ENCODE results near the gene GALNT17. TPM values are rescaled to one million over a fixed set of nuclear protein-coding genes. Genes with fewer than 3 reads are reported as not detected.

GALNT17 gene
- total RNA-seq, 1 experiment from 2014 or later, result 0.06 TPM

DNA sequence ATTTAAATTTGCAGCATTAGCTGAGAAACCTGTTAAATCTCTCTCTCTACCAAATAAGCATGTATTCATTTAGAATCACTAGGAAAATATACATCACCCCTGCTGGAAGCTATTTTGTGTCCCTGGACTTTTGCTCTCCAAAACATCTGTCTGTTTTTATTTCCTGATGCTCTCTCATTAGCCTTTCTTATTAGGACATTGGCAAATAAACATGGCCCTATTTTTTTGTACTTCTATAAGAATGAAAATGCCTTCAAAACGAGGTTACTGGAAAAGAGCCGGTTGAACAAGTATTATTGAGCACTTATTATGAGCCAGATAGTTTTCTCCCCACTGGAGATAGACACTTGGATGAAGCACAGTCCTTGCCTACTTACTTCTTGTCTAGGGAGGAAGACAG lies 206.9 kb downstream of the GALNT17 start:
- no peak for DNase-seq (ENCODE audit: low read depth)

DNA sequence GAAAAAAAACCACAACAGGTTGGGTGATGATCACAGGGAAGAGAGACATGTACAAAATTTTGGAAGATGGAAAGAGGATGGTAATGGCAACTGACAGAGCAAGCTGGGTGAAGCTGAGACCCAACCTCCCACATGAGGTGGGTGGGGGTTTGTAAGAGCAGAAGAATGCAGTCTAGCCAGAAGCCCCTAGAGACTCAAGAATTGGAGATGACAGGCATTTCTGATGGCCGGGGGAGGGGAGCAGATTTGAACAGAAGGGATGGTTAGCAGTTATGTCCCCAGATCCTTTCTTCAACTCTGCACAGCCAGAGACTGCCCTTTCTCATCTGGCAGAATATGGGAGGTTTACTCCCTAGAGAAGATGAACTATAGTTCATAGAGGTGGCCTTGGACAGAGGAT lies 208.0 kb downstream of the GALNT17 start:
- DNase-seq (ENCODE audit: low read depth), result no peak

DNA sequence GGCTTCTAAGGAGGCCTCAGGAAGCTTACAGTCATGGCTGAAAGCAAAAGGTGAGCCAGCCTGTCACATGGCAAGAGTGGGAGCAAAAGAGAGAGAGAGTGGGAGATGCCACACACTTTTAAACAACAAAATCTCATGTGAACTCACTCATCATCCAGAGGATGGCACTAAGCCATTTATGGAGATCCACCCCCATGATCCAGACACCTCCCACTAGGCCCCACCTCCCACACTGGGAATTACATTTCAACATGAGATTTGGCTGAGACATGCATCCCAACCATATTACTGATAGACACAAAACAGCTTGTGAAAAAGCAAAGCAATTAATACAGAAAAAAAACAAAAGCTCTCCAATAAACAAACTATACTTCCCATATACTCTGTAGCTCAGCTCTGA lies 210.3 kb downstream of the GALNT17 start:
- DNase-seq (ENCODE audit: low read depth), result no peak

DNA sequence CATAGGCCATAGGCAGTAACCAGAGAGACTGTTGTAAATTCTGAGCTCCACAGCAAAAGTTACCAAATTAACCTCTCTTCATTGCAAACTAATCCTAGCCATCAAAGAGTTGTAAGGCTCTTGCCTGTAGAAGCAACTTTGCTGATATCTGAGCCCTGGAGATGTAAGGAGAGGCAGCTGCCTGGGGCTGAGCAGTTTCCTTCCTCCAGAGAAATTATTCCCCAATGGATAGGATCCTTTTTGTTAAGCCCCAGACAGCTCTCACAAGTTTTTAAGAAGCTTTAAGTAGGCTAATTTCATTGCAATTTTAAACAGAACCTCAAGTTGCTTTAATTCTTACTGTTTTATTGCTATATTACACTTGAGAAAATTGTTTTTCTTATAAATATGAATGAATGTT lies 211.1 kb downstream of the GALNT17 start:
- DNase-seq (ENCODE audit: low read depth), result no peak

DNA sequence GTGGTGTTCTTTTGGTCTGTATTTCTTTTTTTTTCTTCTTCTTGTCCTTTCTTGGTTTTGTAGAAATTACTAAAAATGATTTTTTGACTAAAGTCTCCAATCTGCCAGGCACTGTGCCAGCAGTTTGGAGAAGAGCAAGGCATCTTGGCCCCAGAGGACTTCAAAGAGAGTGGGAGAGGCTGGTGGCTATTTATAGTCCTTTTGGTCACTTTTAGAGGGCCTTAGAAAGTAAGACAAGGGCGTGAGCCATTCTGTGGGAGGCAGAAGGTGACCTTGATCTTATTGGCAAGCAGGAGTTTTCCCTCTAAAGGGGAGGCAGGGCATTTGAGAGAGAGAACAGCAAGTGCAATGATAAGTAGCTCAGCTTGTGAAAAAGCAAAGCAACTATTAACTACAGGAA lies 211.9 kb downstream of the GALNT17 start:
- DNase-seq (ENCODE audit: low read depth), result no peak

DNA sequence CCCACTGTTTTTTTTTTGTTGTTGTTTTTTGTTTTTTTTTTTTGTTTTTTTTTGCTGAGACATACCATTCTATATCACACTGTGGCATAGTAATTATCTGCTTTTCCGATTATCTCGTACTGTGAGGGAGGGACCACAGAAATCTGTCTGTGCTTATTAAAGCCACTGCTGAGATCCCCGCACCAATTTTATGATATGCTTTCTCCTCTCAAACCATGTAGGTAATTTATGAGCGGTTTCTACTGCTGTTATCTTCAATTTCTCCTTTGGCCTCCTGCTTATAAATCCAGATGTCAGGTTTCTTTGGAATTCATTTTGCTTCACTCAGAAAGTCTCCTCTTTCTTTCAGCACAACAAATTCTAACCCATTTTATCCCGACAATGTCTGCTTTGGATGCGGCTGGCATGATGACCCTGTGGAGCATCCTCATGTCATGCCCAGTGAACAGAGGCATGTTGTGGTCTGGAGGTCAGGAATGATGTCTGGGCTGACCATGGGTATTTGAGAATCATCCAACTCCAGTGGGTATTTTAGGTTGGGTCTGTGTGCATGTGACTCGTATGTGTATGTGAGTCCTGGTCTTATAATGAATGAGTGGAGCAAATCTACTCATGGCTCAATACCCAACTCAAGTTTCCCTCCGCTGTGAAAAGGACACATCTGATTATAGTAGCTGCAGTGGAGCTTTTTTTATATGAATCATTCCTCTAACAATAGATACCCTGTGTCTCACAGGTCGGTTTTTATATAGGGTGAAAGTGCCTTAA lies 213.4 kb downstream of the GALNT17 start:
- no peak for DNase-seq (ENCODE audit: low read depth)

DNA sequence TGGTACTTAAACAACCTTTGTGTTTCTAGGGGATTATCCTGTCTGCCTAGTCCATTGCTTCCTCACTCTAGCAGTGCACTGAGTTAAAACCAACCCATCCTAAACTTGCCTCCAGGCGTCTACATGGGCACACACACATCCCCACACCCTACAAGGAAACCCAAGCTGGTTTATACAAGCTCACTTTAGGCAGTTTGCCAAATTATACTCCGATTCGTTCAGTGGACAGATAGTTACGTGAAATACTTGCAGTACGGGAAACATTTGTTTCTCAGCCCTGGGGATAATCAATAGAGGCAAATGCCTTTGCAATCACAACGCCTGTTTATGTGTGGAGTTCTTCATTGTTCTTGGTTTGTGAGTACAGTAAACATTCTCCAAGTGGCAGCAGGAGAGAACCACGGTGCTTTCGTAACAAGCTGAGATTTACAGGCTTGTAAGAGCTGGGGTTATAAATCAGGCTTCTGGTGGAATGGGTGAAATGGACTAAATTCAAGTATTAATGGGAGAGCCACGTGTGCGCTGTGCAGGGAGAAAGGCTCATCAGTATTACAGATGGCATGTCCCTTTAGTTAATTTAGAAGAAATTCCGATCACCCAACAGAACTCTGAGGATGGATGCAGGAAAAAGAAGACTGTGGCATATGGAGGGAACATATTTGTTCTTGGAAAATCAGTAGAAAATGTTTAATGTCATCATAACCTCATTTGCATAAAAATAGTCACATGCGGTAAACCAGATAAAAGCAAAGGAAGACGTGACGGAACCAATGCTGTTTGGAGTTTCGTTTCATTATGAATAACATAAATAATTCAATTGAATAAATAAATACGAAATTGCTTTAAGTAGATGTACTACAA lies 217.1 kb downstream of the GALNT17 start:
- no peak for DNase-seq (ENCODE audit: low read depth)

DNA sequence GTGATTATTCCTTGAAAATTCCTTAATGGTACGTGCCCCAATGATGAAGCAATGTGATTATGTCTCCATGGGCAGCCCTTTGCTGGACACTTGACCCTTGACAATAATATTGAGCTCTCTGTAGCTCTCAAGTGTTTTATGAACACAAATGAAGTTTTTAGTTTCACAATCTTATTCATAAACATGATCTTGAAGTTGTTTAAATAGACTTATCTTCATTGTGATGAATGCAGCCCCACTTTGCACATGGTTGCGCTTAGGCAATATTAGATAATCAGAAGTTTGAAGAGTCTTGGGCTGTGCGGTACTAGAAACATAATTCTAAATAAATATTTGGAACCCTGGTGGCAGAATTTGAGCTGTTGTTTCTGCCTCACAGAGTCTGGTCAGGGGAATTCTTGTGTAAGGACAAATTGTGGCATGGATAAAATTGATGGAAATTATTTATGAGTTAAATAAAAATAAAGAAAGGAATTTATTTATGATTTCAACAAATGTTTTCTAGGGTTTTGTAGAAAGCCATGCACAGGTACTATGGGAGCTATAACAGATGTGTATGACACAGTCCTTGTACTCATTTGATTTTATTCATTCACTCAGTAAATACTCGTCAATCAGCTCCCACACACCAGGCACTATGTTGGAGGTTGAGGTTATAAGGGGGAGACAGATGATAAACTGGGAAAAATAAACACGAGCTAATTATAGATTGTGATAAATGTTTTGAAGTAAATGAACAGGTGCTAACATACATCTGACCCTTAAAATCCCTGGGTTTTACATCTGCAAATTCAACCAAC lies 217.9 kb downstream of the GALNT17 start:
- no peak for DNase-seq (ENCODE audit: low read depth)

DNA sequence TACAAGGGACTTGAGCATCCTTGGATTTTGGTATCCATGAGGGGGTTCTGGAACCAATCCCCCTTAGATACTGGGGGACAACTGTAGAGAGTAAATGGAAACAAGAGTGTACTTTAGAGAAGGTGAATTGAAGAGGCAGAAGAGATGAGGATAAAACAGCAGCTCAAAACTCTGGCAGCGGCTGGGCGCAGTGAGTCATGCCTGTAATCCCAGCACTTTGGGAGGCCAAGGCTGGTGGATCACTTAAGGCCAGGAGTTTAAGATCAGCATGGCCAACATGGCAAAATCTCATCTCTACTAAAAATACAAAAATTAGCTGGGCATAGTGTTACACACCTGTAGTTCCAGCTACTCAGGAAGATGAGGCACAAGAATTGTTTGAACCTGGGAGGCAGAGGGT lies 218.7 kb downstream of the GALNT17 start:
- no peak for DNase-seq (ENCODE audit: low read depth)

DNA sequence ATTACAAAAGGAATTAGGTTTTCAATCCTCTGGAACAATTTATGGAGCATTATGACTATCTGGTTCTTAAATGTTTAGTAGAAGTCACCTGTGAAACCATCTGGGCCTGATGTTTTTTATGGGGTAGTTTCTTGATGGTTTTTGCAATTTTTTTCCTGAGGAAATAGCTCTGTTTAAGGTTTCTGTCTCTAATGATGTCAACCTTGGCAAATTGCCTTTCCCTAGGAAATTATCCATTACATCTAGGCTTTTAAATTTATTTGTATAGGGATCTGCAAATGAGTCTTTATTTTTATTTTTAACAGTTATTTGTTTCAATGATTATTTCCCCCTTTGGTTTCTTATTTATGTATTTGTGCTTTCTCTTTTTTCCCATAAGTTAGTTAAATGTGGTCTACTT lies 222.8 kb downstream of the GALNT17 start:
- DNase-seq (ENCODE audit: low read depth), result no peak

DNA sequence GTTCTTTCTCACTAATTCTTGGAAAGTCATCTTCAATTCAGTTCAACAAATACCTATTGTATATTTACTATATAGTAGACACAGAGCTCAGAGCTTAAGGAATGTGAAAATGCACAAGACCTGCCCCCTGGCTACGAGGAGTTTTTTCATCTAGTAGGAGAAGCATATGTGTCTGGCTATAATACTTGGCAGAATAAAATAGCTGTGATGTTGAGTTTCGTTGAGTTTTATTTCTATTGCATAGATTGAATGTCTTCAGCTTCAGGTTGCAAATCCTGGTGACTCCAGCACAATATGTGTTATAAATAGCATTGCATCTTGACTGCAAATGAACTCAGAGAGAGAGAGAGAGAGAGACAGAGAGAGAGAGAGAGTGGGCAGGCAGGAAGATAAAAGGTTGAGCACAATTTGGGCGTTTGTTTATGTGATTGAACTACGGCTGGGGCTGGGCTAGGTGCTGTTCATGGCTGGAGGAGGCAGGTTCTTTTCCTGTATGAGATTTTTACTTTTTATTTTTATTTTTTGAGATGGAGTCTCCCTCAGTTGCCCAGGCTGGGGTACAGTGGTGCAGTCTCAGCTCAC lies 229.6 kb downstream of the GALNT17 start:
- no peak for DNase-seq (ENCODE audit: low read depth)

DNA sequence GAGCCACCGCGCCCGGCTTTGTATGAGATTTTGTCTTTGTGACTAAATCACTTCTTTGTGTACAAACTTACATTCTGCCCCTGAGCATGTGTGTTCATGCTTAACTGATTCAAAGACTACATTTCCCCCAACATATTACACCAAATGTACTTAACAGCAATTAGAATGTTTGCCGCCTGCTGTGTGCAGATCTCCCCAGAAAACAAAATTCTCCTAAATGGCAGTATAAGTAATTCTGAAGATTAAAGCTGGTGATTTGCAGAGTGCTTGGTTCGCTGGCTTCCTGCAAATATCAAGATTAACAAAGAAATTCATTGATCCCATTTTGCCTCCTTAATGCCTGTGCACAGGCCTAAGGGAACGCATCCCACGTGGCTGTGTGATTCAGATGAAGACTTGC lies 230.3 kb downstream of the GALNT17 start:
- DNase-seq (ENCODE audit: low read depth), result no peak

DNA sequence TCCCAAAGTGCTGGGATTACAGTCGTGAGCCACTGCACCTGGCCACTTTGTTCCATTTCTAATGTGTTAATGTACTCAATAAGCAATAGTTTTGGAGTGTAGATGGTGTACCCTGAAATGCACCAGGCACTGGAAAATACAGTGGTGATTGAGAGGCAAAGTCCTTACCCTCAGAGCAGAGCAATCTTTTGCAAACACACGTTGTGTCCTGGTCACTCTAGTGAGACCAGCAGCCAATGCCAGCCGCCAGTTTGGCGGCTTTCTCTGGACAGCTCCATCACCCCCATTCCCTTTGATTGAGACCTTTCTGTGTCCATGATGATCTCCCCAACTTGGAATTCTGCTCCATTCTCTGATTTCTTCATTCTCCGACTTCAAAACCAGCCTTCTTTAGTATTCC lies 231.3 kb downstream of the GALNT17 start:
- DNase-seq (ENCODE audit: low read depth), result no peak

DNA sequence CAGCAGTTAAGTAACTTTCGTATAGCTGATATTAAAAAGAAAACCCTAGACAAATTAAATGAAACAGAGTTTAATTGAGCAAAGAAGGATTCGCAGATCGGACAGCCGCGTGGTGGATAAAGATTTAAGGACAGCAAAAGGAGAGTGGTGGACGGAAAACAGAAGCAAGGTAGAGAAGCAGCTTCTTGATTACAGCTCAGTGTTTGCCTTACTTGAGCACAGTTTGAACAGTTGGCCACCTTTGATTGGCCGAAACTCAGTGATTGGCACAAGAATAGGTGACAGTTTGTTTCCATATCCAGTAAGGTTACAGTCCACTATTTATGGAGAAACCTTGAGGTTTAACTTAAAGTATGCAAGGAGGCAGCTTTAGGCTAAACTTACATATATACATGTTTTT lies 231.7 kb downstream of the GALNT17 start:
- no peak for DNase-seq (ENCODE audit: low read depth)

DNA sequence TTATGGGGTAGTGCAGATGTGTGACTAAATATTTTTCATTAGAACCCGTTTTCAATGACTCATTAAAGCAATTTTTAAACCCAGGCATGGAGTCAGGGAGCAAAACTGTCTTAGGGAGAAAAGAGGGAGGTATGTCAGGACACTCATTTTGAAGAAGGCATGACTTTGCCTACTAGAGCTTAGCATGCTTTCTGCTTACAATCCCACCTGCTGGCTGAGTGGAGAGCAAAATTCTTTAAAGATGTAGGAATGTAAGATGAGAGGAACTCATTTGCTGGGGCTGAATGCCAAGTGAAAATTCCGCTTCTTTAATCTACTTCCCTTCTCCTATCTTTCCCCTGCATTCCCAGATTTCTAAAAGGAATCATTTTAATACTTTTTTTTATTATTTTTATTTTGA lies 232.6 kb downstream of the GALNT17 start:
- DNase-seq (ENCODE audit: low read depth), result no peak

DNA sequence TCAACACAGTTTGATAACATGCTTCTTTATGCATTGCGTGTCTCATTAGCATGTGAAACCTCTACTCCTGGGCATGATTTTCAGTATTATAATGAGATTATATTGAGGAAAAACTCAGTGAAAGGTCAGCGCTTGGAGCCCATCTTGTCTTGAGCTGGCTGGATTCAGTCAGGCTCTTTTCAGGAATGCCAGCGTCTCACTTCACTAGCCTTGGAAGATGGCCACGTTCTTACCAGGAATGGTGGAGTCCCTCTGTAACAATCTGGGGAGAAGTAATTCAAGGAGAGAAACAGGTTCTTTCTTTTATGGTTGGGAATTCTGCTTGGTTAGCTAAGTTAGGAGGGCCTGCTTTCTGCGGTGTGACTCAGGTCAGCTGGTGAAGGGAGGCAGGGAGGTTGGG lies 241.0 kb downstream of the GALNT17 start:
- no peak for DNase-seq (ENCODE audit: low read depth)

DNA sequence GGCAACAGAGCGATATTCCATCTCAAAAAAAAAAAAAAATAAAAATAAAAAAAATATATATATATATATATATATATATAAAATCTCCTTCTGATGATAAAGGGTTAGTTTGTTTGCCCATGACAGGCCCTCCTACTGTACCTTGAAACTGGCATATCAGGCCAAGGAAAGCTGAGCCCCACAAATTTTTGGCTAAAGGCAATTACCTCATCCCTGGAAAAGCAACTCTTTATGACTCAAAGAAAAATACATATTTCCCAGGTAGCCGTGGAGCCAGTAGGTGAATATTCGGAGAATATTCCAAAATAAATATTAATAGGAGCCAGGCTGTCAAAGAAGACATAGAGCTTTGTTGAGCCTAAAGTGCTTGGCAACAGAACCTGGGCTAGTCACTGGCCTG lies 245.1 kb downstream of the GALNT17 start:
- no peak for DNase-seq (ENCODE audit: low read depth)

DNA sequence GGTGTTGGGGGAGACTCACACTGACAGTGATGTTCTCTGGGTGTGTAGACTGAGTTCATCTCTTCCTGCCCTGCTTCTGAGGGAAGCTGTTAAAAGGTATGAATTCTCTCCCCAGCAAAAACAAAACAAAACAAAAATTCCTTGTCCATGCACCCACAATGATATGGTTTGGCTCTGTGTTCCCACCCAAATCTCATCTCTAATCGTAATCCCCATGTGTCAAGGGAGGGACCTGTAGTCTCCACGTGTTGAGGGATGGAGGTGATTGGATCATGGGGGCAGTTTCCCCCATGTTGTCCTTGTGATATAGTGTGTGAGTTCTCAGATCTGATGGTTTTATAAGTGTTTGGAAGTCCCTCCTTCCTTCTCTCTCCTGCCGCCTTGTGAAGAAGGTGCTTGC lies 245.5 kb downstream of the GALNT17 start:
- no peak for DNase-seq (ENCODE audit: low read depth)

DNA sequence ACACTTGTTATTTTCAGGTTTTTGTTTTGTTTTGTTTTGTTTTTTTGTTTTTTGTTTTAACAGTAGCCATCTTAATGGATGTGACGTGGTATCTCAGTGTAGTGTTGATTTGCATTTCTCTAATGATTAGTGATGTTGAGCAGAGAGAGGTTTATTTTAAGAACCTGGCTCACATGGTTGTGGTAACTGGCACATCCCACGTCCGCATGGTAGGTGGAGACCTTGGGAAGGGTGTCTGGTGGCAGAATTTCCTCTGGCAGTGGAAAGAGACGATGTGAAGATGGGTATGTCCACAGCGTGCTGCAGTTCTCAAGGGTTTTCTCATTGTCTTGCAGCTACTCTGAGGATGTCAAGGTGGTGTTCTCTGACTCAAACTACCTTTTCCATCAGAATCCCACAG lies 252.2 kb downstream of the GALNT17 start:
- no peak for DNase-seq (ENCODE audit: low read depth)

DNA sequence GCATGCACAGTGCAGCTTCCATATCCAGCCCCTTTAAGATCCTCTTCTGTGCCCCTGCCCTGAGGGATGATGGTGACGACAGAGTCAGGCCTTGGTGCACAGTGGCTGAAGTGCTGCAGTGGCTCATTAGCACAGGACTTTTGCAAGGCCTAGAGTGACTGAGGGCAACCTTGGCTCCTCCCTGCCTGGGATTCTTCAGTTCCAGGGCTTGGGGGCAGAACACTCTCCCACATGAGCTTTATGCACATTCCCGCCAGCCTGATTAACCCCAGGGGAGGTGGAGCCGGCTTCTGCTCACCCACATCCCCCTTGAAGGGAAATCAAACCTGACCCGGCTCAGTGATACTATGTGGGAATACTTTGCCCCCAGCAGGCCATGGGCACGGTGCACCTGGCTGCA lies 253.4 kb downstream of the GALNT17 start:
- no peak for DNase-seq (ENCODE audit: low read depth)

DNA sequence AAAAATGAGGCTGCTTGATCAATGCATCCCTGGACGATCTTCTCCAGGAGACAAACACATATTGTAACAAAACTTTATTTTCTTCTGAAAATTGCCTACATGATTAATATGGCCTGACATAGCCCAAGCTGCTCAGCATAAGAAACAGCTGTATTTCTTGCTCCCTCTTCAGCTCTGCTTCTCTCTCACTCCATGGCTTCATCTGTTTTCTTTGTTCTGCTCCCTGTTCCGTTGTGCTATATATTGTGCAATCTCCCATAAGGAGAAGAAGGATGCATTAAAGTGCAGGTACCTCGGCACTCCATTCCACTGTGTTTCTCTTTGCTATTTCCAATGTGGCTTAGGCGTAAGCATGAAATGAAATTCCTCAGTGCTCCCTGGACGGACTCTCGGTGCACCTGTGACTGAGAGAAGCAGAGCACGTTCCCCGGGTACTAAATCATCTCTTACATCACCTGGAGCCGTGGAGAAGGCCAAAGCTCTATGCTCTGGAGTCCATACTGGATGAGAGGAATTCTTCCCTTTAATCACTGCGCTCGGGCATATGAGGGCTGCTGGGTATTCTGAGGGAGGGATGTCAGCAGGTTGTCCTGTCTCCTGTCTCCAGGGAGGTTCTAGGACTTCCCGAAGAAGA lies 254.3 kb downstream of the GALNT17 start:
- DNase-seq (ENCODE audit: low read depth), result no peak

All from LHCN-M2 (cell line).